Loucy (cell line): ENCODE results near the gene AARS2.

Experiments
- H2AFZ ChIP-seq: fragments of 200-600 bp; sonication (generic); 2 replicates; pipeline ENCODE4 v1.6.0; 2016; ENCODE audit warnings: antibody characterized with exemption, mild to moderate bottlenecking, low read length, moderate library complexity
- H3F3A ChIP-seq: fragments of 200-600 bp; 2 replicates; pipeline ENCODE4 v1.6.0; 2016; ENCODE audit warnings: antibody characterized with exemption, low read depth, mild to moderate bottlenecking
- H3K27me3 ChIP-seq: fragments of 200-600 bp; sonication (generic); 2 replicates; pipeline ENCODE4 v1.6.1; 2014; ENCODE audit warnings: low read length, mild to moderate bottlenecking; ENCODE audit not compliant: insufficient read depth, poor library complexity, severe bottlenecking
- H3K36me3 ChIP-seq: fragments of 200-600 bp; sonication (generic); 2 replicates; pipeline ENCODE4 v1.6.1; 2016; ENCODE audit warnings: low read length; ENCODE audit not compliant: insufficient read depth
- H3K4me1 ChIP-seq: fragments of 200-600 bp; sonication (generic); 2 replicates; pipeline ENCODE4 v1.5.1; 2014; ENCODE audit warnings: low read length, mild to moderate bottlenecking; ENCODE audit not compliant: insufficient read depth, poor library complexity, severe bottlenecking
- H3K4me2 ChIP-seq: fragments of 200-600 bp; sonication (generic); 2 replicates; pipeline ENCODE4 v1.6.0; 2014; ENCODE audit warnings: antibody characterized with exemption, low read length, low read depth, mild to moderate bottlenecking; ENCODE audit not compliant: poor library complexity, severe bottlenecking
- H3K4me3 ChIP-seq: fragments of 200-600 bp; sonication (generic); 2 replicates; pipeline ENCODE4 v1.5.1; 2014; ENCODE audit warnings: low read length, mild to moderate bottlenecking, mixed read lengths; ENCODE audit not compliant: poor library complexity, severe bottlenecking
- H3K79me2 ChIP-seq: fragments of 200-600 bp; sonication (generic); 2 replicates; pipeline ENCODE4 v1.6.1; 2014; ENCODE audit warnings: low read length; ENCODE audit not compliant: insufficient read depth
- H3K9ac ChIP-seq: fragments of 200-600 bp; sonication (generic); 2 replicates; pipeline ENCODE4 v1.6.0; 2014; ENCODE audit warnings: mild to moderate bottlenecking, low read depth, low read length, moderate library complexity; ENCODE audit not compliant: poor library complexity, severe bottlenecking
- H3K9me2 ChIP-seq: fragments of 200-600 bp; sonication (generic); replicated peaks from 2 replicates; pipeline ENCODE4 v1.6.1; 2016; ENCODE audit warnings: low read depth, low read length, mixed read lengths
- H3K9me3 ChIP-seq: fragments of 200-600 bp; sonication (generic); 2 replicates; pipeline ENCODE4 v1.6.1; 2014; ENCODE audit warnings: mild to moderate bottlenecking, antibody characterized with exemption, low read length, low read depth; ENCODE audit not compliant: insufficient read depth
- H4K20me1 ChIP-seq: fragments of 200-600 bp; sonication (generic); 2 replicates; pipeline ENCODE4 v1.6.0; 2014; ENCODE audit warnings: antibody characterized with exemption, low read length, mild to moderate bottlenecking; ENCODE audit not compliant: insufficient read depth, poor library complexity, severe bottlenecking
- CTCF ChIP-seq: fragments of 200-600 bp; sonication (generic); conservative IDR thresholded peaks from 2 replicates; pipeline ENCODE4 v1.5.1; 2014; ENCODE audit warnings: mild to moderate bottlenecking, antibody characterized with exemption, low read length
- EZH2phosphoT487 ChIP-seq: fragments of 200-600 bp; IDR thresholded peaks from 2 replicates; pipeline ENCODE4 v1.6.1; 2018; ENCODE audit warnings: antibody characterized with exemption, mild to moderate bottlenecking, moderate library complexity, borderline replicate concordance

AARS2 gene

GRCh38 chr6:44271914-44272313 is 41.2 kb downstream of the AARS2 start:
- Histone ChIP-seq H3F3A (no peaks in the 10 kb centered on the region), H3K4me1 (peaks cover 12% of the 10 kb centered on the region), H3K4me2 (no peak overlapping the region), H3K9ac (no peak overlapping the region), H3K79me2 (no peaks in the 10 kb centered on the region), H3K9me2 (no peaks in the 10 kb centered on the region), H3K9me3 (no peaks in the 10 kb centered on the region), H3K4me3 (no peak overlapping the region), H4K20me1 (no peaks in the 10 kb centered on the region), H3K36me3 (no peaks in the 10 kb centered on the region), H3K27me3 (no peaks in the 10 kb centered on the region), H2AFZ (no peak overlapping the region)
- TF ChIP-seq EZH2phosphoT487 (no peak), CTCF (no peak)

GRCh38 chr6:44271406-44271723 is 41.8 kb downstream of the AARS2 start:
- Histone ChIP-seq H3K4me2 (peak overlapping the region; percentile 48), H3K27me3 (no peaks in the 10 kb centered on the region), H3K4me3 (no peak overlapping the region)

GRCh38 chr6:44270526-44271405 is 42.4 kb downstream of the AARS2 start:
- TF ChIP-seq EZH2phosphoT487 (no peak), CTCF (no peak)
- Histone ChIP-seq H3K27me3 (no peaks in the 10 kb centered on the region), H3K9me2 (no peaks in the 10 kb centered on the region), H3K4me1 (peaks cover 12% of the 10 kb centered on the region), H3K9me3 (no peaks in the 10 kb centered on the region), H2AFZ (no peak overlapping the region), H4K20me1 (no peaks in the 10 kb centered on the region), H3K4me2 (peak overlapping the region; percentile 48), H3K79me2 (no peaks in the 10 kb centered on the region), H3F3A (no peaks in the 10 kb centered on the region), H3K4me3 (peak overlapping the region; percentile 46), H3K9ac (no peak overlapping the region), H3K36me3 (no peaks in the 10 kb centered on the region)

More at GRCh38 chr6:44271406-44271723, 41.8 kb downstream of the AARS2 start:
- Histone ChIP-seq H3K4me1 (peaks cover 12% of the 10 kb centered on the region), H3K36me3 (no peaks in the 10 kb centered on the region), H3K9me2 (no peaks in the 10 kb centered on the region), H3F3A (no peaks in the 10 kb centered on the region), H3K9me3 (no peaks in the 10 kb centered on the region), H2AFZ (no peak overlapping the region), H3K79me2 (no peaks in the 10 kb centered on the region), H3K9ac (no peak overlapping the region), H4K20me1 (no peaks in the 10 kb centered on the region)
- no peak for TF ChIP-seq CTCF
- TF ChIP-seq EZH2phosphoT487, result no peak
